T-helper 22 cell (primary cell): Measurements from ENCODE around the gene GZF1.

Experiments
- DNase-seq: peaks from one replicate; pipeline ENCODE4 v3.0.0-alpha.2; 2020; ENCODE audit warnings: low read depth

Gene GZF1

GRCh38 chr20:23407781-23408464 is 45.9 kb downstream of the GZF1 start:
- DNase-seq, result peak; percentile 7

- no peak for DNase-seq
These were observed 47.0 kb downstream of the GZF1 start for GRCh38 chr20:23408957-23409356.

DNA sequence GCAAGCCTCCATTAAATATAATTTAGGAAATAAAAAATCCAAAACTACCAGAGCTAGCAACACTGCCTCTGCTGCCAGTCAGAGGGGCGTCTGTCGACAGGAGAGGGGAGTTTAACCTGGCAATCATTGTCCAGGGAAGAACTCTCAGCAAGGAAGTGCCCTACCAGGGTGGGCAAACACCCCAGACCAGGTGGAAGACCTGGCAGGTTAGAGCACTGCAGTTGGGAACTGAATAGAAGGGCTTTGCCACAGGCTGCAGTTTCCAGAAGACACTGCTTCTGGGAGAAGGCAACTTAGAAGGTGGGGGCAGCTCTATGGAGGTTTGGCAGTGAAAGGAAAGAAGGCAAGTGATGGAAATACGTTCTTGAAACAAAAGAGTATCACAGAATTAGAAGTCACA is 47.8 kb downstream of the GZF1 start:
- no peak for DNase-seq

- DNase-seq, result no peak
These were observed 49.1 kb downstream of the GZF1 start for GRCh38 chr20:23410916-23411695.

DNA sequence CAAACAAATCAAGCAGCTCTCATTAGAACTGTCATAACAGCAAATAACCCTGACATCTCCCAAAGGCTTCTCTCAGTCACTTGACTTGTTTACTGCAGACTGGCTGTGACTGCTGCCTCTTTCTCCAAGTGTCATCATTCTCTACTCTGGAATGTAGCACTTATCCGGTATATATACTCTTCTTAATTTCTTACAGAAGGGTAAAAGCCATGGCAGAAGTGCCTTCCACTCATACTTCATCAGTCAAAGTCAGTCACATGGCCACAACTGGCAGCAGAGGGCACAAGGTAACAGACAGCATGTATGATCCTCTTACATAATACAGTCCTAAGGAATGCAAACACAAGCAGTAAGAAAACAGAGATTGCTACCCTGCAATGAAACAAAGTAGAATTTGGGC is 50.0 kb downstream of the GZF1 start:
- no peak for DNase-seq

- no peak for DNase-seq
These were observed 52.0 kb downstream of the GZF1 start for GRCh38 chr20:23413862-23414422.

- DNase-seq, result no peak
These were observed 52.7 kb downstream of the GZF1 start for GRCh38 chr20:23414526-23415188.

GRCh38 chr20:23415555-23415954 is 53.6 kb downstream of the GZF1 start:
- DNase-seq, result no peak

GRCh38 chr20:23415959-23416583 is 54.1 kb downstream of the GZF1 start:
- DNase-seq, result no peak

DNA sequence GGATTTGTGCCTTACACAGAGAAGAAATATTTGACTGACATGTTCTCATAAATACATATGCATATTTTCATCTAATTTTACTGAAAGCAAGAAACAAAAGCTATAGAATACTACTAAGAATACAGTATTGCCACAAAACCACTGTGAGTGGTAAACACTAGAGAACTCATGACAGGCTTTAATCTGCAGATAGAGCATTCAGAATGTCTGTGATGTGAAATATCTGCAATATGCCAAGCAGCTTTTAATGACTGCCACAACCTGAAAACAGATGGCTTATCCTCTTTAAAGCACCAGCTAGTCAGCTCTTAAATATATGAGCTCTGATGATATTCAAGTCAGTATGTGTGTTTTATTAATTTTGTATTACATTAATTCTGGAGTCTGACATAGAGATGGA is 55.9 kb downstream of the GZF1 start:
- no peak for DNase-seq

- no peak for DNase-seq
These were observed 57.6 kb downstream of the GZF1 start for GRCh38 chr20:23419657-23419994.

DNA sequence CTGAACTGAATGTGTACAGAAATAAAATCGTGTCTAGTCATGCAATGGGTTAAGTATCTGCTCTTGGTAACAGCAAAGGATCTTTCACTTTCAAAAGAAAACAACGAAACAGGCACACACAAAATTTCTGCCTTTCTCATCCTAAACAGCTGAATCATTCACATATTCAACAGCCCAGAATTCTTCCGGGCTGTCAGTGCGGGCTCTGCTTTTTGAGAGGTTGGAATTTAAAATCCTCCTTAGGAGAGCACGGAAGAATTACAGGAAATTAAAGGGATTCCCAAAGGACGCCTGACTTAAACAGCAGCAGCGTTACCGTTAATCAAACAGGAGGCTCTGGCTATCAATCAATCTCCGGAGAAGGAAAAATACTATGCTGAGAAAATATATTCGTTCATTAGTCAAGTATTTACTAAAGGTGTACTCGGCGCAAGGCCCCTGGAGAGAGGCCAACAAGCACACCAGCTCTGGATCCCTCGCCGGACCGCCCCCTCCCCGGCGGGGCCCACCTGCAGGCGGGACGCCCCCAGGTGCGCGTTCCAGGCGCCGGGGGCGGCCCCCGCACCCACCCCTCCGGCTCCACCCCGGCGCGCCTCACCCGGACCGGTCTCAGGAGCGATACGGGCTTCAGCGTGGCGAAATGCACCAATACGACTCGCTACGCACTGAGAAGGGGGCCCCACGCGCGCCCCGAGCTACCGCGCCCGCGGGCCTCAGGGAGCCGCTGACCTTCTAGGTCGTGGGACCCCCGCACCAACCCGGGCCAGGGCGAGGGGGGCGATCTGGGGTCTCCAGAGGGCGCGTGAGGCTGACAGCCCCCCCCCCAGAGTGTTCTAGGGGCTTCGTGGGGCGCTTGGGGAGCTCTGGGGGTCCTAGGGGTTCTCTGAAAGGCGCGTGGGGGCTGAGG is 58.3 kb downstream of the GZF1 start:
- DNase-seq, result peak; percentile 32

GRCh38 chr20:23420943-23421931 is 59.3 kb downstream of the GZF1 start, which contains the start of gene NAPB:
Gene NAPB, minus strand, starts transcription at chr20:23421488. Its CDS starts 86 bp downstream, at chr20:23421402.
- DNase-seq, result peak; percentile 87
